ENCODE measurements around the gene ARIH1. TPM values are rescaled to one million over a fixed set of nuclear protein-coding genes. Genes with fewer than 3 reads are reported as not detected.

ARIH1 gene
- total RNA-seq, 1 donor from 2014 or later, result 172 TPM

DNA sequence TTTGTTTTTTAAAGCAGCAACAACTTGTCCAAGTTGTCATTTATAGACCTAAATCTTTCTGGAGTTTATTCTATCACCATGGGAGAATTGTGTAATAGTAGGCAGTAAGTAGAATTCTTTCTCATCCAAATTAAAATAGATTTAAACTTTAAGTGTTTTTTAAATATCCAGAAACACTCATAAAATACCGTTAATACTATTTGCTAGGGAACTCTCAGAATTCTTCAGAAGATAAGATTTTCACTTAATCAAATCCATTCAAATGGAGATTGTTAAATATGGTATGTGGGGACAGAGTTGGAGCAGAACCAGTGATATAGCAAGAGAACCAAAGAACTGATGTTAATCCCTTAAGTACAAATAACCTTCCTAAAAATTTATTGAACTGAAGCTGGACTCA, 71.0 kb downstream of the ARIH1 start:
- Mint-ChIP-seq H3K4me3 (ENCODE audit: unreplicated experiment) (no peak overlapping the region), H3K27ac (ENCODE audit: unreplicated experiment) (no peak overlapping the region), H3K4me1 (ENCODE audit: unreplicated experiment) (no peaks in the 10 kb centered on the region), H3K9me3 (ENCODE audit: unreplicated experiment) (peaks cover 18% of the 10 kb centered on the region), H3K27me3 (ENCODE audit: unreplicated experiment) (no peaks in the 10 kb centered on the region), H3K36me3 (ENCODE audit: unreplicated experiment) (peaks cover 45% of the 10 kb centered on the region)
- no peak for TF ChIP-seq CTCF (IDR thresholded peaks at IDR 0.05)
- no peak for DNase-seq (ENCODE audit: extremely low spot score, unreplicated experiment)

DNA sequence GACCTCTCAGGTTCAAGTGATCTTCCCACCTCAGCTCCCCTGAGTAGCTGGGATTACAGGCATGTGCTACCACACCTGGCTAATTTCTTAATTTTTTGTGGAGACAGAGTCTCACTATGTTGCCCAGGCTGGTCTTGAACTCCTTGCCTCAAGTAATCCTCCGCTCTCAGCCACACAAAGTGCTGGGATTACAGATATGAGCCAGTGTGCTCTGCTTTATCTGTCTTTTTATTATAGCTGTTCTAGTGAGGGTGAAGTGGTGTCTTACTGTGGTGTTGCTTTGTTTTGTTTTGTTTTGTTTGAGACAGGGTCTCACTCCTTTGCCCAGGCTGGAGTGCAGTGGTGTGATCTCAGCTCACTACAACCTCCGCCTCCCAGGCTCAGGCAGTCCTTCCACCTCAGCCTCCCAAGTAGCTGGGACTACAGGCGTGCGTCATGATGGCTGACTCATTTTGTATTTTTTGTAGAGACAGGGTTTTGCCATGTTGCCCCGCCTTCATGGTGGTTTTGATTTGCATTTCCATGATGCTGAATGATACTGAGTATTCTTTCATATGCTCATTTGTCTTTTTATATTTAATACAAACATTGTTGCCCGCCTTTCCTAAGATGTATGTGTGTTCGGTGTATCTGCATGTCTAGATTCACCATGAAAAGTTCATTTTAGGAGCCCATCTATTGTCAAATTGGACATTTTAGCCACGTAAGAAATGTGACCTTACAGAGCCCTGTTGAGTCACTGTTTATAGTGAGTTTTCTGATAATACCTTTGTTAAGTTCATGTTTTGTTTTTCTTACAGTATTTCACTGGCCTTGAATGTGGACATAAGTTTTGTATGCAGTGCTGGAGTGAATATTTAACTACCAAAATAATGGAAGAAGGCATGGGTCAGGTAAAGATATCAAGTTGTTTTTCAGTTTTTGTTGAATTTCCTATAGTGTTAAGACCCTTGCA, 80.6 kb downstream of the ARIH1 start:
- Mint-ChIP-seq H3K27me3 (ENCODE audit: unreplicated experiment) (no peaks in the 10 kb centered on the region), H3K9me3 (ENCODE audit: unreplicated experiment) (peaks cover 3% of the 10 kb centered on the region), H3K4me1 (ENCODE audit: unreplicated experiment) (peaks cover 24% of the 10 kb centered on the region), H3K4me3 (ENCODE audit: unreplicated experiment) (no peak overlapping the region), H3K36me3 (ENCODE audit: unreplicated experiment) (peaks cover 31% of the 10 kb centered on the region), H3K27ac (ENCODE audit: unreplicated experiment) (peak overlapping the region; percentile 38)
- no peak for TF ChIP-seq CTCF (IDR thresholded peaks at IDR 0.05)
- no peak for DNase-seq (ENCODE audit: extremely low spot score, unreplicated experiment)

- H3K9me3 Mint-ChIP-seq (ENCODE audit: unreplicated experiment), result peaks cover 3% of the 10 kb centered on the region
- DNase-seq (ENCODE audit: extremely low spot score, unreplicated experiment), result no peak
- H3K27ac Mint-ChIP-seq (ENCODE audit: unreplicated experiment), result no peak overlapping the region
- TF ChIP-seq CTCF (IDR thresholded peaks at IDR 0.05), result no peak
- no peak overlapping the region for H3K4me3 Mint-ChIP-seq (ENCODE audit: unreplicated experiment)
- peaks cover 27% of the 10 kb centered on the region for H3K4me1 Mint-ChIP-seq (ENCODE audit: unreplicated experiment)
- peaks cover 63% of the 10 kb centered on the region for H3K36me3 Mint-ChIP-seq (ENCODE audit: unreplicated experiment)
- no peaks in the 10 kb centered on the region for H3K27me3 Mint-ChIP-seq (ENCODE audit: unreplicated experiment)
These were observed 85.7 kb downstream of the ARIH1 start for GRCh38 chr15:72559781-72560180.

DNA sequence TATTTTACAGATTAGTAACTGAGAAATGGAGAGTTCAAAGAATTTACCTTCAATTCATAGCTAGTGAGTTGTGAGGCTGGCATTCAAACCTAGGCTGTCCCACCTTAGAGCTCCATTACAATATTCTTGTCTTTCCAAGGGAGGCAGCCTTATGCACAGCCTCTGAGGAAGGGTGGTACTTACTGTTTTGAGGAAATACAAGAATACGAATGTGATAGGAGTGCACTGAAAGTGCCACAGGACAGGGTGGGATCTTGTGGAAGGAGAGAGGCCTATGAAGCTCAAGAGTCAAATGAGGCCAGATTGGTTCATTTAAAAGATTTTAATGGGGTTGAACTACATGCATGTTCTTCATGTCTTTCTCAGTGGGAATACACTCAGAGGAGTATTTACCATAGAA, 86.3 kb downstream of the ARIH1 start:
- Mint-ChIP-seq H3K4me1 (ENCODE audit: unreplicated experiment) (peaks cover 20% of the 10 kb centered on the region), H3K36me3 (ENCODE audit: unreplicated experiment) (peaks cover 58% of the 10 kb centered on the region), H3K27ac (ENCODE audit: unreplicated experiment) (no peak overlapping the region)

More for the DNA sequence above, 86.3 kb downstream of the ARIH1 start:
- Mint-ChIP-seq H3K27me3 (ENCODE audit: unreplicated experiment) (no peaks in the 10 kb centered on the region), H3K9me3 (ENCODE audit: unreplicated experiment) (peaks cover 3% of the 10 kb centered on the region), H3K4me3 (ENCODE audit: unreplicated experiment) (no peak overlapping the region)
- DNase-seq (ENCODE audit: extremely low spot score, unreplicated experiment), result no peak
- TF ChIP-seq CTCF (IDR thresholded peaks at IDR 0.05), result no peak

Measured in osteocyte (in vitro differentiated cells).